HG02840 (cell line): ENCODE data around the gene DNM3.
"Not testable (repeated sequence)": the region's sequence is repeated elsewhere in the genome, so short reads cannot be mapped to it uniquely, and the experiment has no call there.

Source experiments
- ATAC-seq: cut with Tn5 transposase; IDR thresholded peaks from one replicate; pipeline ENCODE4 v1.9.1; 2021; ENCODE audit warnings: mild to moderate bottlenecking, moderate library complexity, moderate number of reproducible peaks; ENCODE audit not compliant: unreplicated experiment, low FRiP score

The DNM3 gene

DNA sequence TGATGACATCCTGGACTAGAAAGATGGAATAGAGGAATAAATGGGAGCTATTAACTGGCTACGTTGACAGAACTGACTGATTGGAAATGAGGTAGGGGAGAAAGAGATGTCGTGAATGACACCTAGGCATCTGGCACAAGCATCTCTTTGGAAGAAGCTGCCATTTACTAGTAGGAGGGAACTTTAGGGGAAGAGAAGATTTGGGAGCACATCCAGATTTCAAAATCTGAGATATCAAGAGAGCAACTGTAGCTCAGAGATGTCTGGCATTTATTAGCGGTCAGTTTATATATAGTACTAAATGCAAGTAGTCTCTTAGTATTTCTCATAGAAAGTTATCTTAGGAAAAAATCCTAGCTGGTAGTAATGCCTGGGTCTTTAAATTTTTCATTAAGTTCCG, 447.3 kb downstream of the DNM3 start:
- no peak for ATAC-seq

DNA sequence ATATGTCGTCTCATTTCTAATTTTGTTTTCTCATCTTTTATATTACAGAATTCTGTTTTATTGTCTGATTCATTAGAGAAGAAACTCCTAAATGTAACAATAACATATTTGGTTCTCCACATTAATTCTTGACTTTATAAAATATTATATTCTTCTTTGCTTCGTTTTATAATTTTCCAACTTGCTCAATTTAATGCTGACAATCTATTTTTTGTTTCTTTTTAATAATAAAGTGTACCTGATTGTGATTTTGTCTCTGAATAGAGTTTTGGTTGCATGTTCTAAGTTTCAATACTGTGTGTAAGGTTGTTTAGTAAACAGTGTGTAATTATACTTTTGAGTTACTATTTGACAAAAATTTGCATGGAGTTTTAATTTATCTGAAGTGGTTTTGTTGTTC, 448.1 kb downstream of the DNM3 start:
- ATAC-seq, result no peak

DNA sequence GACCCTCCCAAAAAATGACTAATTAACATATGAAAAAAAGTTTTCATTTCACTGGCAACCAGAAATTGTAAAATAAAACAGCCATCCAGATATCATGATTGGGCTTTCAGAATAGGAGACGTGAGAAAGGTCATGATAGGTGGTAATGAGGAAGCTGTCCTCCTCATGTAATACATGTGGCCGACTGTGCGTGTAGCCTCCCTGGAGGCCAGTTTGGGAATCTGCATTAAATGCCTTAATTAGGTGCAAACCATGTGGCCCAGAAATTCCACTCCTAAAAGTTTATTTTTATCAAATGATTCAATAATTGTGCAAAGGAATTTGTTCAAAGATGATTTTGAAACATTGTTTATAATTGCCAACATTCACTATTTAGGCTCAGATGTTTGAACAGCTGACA, 451.5 kb downstream of the DNM3 start:
- no peak for ATAC-seq

DNA sequence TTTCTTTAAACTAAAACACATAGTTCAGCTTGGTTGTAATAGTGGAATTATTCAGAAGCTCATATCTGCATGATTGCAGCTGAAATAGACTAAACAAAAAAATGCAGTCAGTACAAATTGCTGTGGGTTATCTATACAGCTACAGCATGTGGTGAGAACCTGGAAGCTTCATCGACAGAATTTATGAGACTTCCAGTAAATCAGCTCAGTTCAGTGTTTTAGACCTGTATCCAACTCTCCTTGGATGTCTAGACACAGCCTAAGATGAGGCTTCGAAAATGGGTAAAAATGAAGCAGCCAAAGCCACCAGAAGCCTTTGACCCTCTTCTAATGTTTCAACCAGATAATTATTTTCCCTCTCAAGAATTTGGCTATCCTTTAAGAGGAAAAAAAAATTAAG, 452.1 kb downstream of the DNM3 start:
- ATAC-seq, result no peak

DNA sequence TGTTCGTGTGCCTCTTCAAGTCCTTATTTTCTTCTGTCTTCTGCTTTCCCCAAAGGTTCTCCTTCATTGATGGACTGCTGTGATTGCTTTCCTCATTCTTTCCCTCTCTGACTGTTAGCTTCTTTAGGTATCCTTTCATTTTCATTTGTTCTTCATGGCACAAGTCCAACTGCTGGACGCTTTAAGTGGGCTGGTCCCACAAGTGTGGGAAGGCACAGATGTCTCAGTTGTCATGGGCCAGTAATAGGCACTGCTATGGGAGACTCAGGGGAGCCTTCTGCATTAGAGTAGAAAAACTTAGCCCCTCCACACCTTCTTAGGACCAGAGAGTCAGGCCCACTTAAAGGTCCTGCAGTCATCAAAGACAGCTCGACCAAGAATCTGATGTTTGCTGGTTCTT, 456.8 kb downstream of the DNM3 start:
- no peak for ATAC-seq

DNA sequence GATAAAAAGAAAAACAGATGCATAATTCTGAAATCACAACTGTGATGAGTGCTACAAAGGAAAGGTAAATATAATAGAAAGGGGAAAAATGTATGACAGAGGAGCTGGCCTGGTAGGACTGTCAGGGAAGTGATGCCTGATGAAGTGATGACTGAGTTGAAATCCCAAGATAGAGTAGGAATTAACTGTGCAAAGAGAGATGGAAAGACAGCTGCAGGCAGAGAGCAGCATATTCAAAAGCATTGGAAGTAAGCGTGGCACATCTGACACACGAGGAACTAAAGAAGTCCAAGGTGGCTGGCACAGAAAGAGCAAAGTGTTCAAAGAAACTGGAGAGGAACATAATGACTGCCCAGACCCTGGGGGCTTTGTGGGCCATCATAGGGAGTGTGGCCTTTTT, 457.6 kb downstream of the DNM3 start:
- no peak for ATAC-seq

DNA sequence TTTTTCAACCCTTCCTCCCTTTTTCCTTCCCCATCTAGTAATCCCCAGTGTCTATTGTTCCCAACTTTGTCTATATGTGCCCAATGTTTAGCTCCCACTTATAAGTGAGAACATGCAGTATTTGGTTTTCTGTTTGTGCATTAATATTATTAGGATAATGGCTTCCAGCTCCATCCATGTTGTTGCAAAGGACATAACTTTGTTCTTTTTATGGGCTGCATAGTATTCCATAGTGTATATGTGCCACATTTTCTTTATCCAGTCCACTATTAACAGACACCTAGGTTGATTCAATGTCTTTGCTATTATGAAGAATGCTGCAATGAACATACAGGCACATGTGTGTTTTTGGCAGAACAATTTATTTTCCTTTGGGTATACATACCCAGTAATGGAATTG, 458.2 kb downstream of the DNM3 start:
- ATAC-seq, result no peak

DNA sequence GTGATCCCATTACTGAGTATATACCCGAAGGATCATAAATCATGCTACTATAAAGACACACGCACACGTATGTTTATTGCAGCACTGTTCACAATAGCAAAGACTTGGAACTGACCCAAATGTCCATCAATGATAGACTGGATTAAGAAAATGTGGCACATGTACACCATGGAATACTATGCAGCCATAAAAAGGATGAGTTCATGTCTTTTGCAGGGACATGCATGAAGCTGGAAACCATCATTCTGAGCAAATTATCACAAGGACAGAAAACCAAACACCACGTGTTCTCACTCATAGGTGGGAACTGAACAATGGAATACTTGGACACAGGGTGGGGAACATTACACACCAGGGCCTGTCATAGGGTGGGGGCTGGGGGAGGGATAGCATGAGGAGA, 466.2 kb downstream of the DNM3 start:
- not testable (repeated sequence) for ATAC-seq

DNA sequence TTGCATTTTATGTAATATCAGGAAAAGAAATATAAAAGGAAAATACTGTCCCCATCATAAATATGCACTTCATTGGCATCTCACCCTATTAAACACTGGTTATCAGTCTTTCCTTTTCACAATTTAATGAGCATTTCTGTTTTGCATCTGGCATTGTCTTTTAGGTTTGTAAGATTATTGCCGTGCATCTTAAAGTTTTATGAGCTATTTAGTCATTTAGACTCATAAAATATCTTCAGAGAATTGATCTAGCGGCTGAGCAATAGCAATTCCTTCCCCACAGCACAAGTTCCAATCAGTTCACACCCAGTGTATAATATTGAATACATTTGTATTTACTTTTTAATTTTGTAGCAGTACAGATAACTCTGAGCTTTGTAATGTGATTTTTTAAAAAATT, 466.8 kb downstream of the DNM3 start:
- no peak for ATAC-seq

DNA sequence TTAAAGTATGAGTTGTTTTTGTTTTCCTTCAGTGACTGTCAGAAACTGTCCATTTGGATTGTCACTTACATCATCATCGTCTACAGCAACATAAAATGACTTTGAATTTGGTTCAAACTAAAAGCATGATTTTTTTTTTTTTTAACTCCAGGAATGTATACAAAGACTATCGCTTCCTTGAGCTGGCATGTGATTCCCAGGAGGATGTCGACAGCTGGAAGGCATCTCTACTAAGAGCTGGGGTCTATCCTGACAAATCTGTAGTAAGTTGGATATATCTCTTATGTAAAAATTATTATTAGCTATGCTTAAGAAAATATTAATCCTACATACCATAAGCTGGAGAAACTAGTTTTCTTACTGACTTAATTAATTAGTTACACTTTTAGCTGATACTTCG, 467.3 kb downstream of the DNM3 start:
- ATAC-seq, result no peak

DNA sequence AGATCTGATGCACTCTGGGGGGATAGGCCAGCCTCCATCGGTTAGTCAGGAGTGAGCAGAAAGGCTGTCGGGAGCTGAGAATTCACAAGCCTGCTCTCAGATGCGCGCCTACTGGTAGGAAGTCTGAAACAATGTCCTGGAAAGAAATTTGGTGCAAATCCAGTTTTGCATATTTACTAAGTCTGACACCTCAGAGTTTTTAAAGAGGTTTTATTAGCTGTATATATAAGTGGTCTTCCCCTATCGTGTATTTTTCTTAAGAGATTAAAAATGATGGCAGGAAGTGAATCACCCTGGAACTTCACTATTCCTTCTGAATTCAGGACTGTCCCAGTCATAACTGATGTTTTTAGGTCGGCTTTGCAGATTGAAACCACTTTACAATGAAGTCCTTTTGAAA, 479.4 kb downstream of the DNM3 start:
- no peak for ATAC-seq

DNA sequence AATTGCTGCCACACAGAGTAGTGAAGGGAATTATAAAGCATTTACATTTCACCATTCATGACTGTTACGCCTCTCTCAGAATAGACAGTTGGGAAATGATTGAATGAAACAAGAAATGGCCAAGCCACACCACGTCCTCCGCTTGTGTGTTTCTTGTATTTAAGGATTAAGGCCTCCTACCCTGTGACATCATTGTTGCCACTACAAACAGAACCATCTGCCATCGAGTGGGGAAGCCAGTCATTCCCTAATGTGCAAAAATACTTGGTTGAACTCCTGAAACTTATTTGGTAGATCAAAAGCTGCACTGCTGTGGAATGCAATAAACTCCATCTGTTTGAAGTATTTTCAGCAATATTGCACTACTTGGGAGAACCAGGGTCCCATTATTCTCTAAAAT, 480.2 kb downstream of the DNM3 start:
- ATAC-seq, result no peak

DNA sequence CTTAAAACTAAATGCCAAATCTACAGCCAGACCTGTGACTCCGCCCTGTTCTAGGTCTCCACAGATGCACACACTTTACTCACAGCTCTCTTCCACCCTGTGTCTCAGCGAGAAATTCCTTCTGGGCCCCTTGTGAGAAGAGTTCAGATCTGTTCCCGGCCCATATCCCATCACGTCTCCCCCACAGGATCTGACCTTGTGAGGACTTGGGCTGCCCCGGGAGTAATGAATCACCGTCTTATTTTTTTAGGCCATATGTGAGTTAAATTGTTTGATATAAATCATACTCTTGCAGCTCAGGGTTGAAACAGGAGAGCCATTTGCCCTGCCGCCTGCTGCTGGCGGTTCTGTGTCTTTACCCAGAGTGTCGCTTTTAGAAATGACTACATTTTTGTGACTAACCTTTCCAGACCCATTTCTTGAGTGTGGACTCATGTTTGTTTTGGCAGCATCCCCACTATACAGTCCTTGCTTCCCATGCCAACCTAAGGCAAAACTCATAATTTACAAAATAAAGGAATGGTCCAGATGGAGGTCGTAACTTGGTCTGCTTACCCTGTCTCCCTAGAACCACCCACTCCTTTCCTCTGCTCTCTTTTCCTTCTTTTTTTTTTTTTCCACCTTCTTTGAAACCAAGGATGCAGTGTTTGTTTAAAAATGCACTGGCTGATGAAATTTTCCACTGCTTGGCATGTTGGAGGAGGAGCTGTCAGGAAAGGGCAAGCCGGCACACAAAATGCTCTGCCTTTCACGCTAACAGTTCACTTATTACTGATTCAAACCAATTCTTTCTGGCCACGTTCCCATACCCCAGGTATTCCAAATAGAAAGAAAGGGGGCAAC, 481.1 kb downstream of the DNM3 start:
- ATAC-seq, result no peak

DNA sequence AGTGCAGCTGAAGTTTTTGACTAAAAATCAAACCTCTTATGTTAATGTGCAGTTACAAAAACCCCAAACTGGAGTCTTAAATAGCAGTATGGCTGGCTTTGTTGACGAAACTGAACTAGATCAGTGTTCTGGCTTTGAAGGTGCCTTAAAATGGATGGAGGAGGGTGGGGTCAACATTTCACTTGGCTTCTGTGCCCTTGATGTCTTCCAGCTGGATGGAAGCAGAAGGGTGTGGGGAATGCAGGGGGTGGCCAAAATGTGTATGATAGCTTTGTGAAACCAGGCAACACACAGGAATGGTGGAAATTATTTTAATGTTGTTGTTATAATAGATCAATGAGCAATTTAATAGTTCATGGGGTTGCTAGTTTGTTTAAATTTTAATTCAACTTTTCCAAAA, 482.4 kb downstream of the DNM3 start:
- ATAC-seq, result no peak

DNA sequence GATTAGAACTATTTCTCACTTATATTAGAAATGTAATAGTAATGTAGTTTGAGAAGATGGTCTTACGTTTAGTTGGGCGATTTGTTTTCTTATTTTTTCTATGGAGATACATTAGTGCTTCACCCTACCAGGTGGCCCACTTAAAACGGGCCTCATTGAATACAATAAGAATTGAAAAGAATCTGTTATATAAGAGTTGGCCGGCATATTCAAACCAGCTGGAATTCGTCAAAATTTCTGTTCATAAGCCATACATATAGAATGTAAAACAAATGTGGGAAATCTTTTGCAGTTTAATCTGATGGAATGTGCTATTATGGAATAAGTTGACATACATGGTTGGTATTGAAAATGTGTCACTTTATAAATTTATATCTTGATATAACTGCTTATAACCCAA, 482.8 kb downstream of the DNM3 start:
- ATAC-seq, result no peak

DNA sequence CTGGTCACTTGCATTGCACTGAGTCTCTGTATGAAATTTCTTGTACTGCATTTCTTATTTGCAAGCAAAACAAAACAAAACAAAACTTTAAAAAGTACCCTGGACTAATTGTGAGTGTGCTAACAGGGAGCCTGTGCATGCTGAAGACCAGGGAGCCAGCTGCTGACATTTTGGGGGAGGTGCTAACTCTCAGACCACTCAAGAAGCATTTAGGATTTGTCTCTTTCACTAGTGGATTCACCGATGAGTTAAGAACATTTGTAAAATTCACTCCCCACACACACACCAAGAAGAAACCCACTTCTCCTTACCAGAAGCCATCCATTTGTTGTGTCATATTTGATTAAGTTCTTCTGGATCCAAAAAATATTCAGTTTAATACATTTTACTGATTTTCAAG, 483.5 kb downstream of the DNM3 start:
- no peak for ATAC-seq

DNA sequence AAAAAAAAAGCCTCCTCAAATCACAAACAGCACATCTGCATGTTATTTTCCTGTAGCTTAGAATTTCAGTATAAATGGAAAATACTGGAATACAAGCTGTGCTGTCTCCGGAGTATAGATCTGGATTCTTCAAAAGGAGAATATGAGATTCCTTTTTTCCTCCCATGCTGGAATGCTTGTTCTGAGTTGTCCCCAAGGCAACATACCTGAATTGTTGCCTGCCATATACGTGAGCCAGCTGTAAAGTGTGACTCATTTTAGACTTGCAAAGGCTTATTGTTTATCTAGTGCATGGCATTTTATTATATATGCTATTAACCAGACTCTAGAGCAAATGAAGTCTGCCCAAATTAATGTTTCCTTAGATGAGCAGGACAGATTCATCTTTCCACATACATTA, 484.2 kb downstream of the DNM3 start:
- no peak for ATAC-seq

DNA sequence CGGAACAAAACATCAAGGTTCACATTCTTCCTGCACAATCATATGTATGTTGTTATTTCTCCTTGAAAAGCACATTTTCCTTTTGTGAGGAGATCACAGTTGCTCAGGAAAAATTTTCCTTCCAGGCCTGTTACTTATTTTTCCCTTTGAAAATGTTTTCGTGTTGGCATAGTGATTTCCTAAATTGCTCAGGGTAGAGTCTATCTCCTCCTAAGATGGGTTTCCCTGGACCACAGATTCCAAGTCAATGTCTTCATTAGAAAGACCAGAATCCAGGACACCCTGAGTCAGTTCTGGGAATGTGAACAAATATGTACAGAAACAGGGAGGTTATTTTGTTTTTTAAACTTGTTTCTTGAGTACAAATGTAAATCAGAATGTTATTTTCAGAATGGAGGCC, 484.8 kb downstream of the DNM3 start:
- ATAC-seq, result no peak

DNA sequence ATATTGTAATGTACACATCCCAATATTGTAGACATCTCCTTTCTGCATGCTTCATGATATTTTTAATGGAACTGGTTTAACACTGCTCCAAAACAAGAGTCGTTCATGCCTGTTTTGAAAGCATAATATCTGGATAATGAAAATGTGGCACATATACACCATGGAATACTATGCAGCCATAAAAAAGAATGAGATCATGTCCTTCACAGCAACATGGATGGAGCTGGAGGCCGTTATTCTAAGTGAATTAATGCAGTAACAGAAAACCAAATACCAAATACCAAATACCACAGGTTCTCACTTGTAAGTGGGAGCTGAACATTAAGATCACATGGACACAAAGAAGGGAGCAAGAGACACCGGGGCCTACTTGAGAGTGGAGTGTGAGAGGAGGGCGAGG, 487.0 kb downstream of the DNM3 start:
- ATAC-seq, result no peak

DNA sequence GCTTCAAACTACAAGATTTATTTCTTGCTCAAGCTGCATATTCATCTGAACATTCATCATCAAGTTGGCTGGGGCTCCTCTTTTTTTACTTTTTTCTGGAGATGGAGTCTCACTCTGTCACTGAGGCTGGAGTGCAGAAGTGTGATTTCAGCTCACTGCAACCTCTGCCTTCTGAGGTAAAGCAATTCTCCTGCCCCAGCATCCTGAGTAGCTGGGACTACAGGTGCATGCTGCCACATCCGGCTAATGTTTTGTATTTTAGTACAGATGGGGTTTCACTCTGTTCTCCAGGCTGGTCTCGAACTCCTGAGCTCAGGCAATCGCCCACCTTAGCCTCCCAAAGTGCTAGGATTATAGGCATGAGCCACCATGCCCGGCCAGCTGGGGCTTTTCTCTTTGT, 490.9 kb downstream of the DNM3 start:
- ATAC-seq, result no peak

DNA sequence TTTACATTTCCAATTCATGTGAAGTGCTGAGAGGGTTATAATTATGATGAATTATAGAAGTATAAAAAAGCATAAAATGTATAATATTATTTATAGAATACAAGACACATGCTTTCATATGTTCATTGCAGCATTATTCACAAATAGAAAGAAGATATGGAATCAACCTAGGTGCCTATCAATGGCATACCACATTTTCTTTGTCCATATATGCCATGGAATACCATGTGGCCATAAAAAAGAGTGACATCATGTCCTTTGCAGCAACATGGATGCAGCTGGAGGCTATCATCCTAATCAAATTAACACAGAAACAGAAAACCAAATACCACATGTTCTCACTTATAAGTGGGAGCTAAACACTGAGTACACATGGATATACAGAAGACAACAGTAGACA, 494.1 kb downstream of the DNM3 start:
- ATAC-seq, result no peak

DNA sequence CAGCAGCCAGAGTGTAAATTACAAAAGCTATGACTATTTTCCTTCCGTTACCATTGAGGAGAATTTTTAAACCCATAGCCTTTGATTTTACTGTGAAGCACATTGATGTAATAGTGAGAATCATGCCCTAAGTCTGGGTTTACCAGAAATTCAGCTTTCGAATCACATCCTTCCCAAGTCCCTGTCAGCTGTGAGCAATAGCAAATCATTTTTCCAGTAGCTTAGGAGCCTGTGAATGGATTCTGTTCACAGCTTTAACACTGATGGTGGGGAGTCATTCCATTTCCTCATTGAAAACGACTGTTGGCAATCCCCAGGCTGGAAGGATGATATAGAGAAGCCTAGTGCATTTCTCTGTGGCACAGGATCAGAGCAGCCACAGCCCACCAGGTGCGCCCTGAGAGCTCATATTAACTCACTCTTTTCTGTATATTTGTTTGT, 497.0 kb downstream of the DNM3 start:
- no peak for ATAC-seq

DNA sequence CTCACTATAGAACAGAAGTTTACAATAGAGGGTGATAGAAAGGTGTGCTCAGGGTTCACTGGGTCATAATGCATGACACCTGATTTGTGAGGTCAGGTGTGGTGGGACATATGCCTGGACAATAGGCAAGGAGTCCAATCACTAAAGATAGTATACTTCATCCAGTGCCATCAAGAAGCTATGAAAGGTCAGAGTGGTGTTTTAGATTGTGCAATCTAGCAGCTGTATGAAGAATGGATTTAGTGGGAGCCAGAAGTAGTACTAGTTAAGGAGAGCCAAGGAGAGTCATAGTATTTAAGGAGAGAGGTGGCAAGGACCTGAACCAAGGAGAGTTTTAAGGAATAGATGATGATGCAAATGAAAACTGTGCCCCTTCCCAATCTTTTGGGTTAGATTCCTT, 498.5 kb downstream of the DNM3 start:
- ATAC-seq, result no peak
